GM19240 (cell line): ENCODE data around the gene MORN1.

Source experiments
- DNase-seq: peaks from one replicate; pipeline ENCODE4 v3.0.0; 2011; ENCODE audit warnings: low spot score; ENCODE audit not compliant: insufficient read length

The MORN1 gene

DNA sequence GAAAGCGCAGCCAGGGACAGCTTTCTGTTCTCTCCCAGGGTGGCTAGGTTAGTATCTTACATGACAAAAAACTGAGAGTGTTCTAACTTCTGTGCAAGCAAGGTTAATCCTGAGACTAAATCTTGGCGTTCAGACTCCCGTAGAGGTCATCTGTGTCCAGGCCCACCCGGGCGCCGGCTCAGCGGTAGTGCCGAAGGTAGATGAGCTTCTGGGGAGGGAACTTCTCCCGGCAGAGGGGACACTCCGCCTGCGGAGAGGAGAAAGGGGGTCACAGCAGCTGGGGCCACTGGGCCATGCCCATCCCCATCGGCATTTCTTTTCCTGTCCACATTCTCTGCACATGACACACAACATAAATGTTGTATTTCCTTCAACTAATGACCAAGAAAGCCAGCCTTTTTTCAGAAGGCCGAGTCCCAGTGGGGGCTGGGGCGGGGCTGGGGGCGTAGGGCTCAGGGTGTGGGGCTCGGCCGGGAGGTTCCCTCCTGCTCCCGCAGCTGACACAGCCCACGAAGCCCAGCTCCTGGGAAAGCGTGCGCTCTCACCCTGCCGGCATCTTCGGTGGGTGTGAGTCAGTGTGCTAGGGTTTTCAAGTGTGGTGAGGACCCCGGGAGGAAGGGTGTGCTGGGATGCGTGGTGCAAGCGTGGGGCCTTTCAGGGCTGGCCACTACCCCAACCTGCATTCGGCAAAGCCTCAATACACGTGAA is 14.4 kb upstream of the MORN1 start:
- no peak for DNase-seq

DNA sequence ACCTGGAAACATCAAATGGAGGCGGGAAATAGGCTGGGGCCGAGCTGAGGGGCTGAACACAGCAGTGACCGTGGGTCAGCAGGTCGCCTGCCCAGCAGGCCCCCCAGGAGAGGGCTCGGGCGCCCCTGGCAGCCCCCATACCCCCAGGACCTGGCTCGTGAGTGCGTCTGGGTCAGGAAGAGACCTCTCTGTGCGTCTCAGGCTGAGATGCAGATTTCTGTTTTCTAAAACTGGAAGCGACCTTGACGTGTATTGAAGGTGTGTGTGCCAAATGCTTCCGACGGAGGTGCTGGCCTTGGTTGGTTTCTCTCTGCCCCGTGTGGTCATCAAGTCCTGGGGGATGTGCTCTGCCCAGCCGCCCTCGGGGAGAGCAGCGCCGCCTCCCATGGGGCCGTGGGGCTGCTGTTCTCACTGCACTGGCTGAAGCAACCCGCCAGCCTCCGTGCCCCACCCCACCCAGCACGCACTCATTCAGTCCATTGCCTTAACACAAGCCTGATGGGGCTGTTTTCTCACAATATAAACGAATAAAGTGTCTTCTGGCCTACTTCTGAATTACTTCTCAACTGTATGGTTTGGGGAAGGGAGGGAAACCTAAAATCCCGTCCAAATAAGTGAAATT is 13.6 kb upstream of the MORN1 start:
- DNase-seq: no peak

DNA sequence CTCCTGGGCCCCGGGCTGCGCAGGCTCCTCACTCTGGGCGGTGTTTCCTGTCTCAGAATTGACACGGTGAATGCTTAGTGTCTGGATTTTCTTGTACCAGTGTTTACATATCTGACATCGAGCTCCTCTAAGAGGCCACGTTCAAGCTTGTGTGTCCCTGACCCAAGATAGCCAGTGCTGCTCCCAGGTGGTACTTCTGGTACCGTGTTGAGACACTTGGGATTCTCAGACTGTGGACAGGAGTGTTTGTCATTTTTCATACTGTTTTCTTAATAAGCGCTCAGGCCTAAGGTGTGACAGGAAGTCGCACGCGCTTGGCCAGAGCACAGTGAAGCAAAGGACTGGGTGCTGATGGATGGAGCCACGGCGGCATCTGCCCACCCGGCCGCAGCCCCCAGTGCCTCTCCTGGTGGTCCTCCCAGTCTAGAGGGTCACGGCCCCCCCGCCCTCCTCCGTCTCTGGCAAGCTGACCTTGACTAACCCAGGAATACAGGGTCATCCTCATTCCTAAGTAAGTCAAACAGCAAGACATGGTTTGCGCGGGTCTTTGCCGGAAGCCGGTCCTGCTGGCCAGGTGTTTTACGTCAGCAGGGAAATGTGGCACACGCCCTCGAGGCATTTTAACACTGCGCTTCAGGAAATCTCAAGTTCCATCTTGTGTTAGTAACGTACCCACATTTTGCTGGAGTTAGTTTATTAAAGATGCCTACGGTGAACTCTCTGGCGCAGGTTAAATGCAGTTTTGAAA is 13.0 kb upstream of the MORN1 start:
- no peak for DNase-seq

DNA sequence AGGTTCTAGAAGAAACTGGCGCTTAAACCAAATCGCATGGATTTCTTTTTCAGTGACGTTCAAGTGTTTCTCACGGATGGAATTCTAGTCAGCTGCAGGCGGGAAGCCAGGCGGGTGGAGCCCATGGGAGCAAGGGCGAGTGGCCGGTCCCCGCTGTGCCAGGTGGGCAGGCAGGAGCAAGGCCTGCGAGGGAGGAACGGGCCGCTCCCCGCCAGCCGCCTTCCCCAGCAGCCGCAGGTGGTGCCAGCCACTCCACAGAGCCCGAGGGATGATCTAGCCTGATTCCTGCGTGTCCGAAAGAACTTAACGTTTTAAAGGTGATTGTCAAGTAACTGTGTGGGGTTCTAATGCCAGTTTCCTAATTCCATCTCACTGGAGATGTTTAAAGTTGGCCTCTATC is 11.9 kb upstream of the MORN1 start:
- DNase-seq: no peak

DNA sequence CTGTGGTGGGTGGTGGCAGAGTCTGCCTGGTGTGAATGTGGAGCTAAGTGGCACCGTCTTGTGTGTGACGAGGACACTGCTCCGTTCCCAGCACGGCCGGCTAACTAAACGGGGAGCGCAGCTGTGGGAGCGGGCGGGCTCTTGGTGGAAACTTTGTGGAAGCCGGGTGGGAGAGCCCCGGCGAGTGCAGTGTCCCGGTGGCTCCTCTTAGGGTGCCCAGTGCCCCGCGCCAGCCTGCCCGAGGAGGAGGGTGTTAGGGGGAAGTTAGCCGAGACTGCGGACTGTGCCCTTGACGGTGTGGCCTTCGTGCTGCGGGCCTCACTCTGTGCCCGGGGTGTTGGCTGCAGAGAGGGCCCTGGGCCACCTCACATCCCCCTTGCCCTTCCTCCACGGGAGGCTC is 11.1 kb upstream of the MORN1 start:
- no peak for DNase-seq

DNA sequence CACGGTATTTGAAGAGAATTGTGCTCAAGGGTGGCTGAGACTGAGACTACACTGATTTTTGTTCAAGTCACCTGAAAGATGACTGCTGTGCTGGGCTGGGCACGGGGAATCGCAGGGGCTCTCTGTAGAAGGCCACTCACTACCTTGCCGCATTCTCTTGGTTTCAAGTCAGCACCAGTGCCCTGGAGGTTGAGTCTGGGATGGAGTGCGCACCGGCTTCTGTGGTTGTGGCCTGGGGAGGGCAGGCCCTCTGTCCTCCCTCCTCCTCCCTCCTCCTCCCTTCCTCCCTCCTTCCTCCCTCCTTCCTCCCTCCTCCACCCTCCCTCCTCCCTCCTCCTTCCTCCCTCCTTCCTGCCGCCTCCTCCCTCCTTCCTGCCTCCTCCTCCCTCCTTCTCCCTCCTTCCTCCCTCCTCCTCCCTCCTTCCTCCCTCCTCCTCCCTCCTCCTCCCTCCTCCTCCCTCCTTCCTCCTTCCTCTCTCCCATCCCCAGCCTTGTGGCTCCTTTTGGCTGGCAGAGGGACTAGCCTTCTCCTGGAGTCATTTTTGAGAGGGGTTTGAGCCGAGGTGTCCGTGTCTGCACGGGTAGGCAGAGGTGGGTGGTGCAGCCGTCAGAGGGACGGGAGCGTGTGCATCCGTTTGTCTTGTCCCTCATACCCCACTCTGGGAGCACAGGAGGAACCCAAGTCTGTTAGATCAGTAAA is 9.7 kb upstream of the MORN1 start:
- DNase-seq: no peak

DNA sequence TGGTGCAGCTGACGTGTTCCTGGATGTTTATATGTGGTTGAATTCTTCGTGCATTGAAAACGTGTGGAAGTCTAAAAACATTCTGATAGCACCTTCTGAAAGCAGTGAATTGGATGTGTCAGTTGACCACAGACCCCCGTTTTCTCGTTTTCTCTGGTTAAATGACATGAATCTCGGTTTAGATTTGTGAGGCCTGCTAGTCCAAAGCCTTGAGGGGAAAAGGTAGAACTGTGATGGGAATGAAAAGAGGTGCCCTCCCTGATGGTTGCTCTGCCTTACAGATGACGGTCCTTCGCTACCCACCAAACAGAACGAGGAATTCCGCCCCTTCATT is 9.2 kb upstream of the MORN1 start:
- no peak for DNase-seq

DNA sequence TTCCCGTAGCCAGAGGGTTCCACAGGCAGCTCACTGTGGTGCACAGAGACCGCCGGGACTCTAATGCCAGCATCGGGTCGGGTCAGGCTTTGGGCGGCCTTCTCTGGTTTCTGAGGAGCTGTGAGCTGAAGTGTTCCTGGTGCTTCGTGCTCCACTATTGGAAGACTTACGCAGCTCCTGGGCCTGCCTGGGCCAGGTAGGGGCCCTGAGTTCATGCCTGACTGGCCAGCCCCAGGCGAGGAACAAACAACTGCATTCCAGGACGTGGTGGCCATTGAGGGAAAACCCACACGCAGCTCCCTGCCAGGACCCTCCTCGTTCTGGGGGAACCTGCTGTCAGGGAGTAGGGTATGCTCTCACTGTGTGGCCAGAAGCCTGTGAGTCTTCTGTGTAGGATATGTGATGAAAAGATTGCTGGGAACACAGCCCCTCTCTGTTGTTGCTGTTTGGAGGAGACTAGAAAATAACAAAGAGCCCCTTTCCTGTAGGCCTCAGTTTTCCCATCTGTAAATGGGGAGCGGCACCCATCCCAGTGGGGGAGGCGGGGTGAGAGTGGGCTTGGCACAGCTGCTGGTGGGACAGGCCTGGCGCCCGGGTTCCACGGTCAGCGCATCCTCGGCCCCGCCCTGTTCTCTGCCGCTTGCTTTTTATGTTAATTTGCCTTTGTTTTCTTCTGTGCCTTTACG is 8.7 kb upstream of the MORN1 start:
- no peak for DNase-seq

DNA sequence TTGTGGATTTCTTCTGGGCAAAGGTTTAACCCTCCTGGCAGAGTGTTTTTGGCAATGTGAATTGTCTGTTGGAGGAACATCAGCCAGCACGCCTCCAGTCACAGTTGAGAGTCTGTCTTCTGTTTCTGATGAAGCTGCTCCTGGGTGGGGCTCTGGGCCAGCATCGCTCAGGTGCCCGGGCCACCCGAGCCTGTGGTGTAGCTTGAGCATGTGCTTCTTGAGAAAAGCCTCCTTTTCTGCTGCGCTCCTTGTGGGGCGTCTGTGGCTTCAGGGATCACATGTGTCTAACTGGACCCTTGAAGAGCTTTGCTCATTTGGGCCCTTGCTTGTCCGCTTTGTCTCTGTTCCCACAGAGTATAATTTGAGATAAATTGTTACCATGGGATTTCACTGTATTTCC is 7.5 kb upstream of the MORN1 start:
- DNase-seq: no peak

DNA sequence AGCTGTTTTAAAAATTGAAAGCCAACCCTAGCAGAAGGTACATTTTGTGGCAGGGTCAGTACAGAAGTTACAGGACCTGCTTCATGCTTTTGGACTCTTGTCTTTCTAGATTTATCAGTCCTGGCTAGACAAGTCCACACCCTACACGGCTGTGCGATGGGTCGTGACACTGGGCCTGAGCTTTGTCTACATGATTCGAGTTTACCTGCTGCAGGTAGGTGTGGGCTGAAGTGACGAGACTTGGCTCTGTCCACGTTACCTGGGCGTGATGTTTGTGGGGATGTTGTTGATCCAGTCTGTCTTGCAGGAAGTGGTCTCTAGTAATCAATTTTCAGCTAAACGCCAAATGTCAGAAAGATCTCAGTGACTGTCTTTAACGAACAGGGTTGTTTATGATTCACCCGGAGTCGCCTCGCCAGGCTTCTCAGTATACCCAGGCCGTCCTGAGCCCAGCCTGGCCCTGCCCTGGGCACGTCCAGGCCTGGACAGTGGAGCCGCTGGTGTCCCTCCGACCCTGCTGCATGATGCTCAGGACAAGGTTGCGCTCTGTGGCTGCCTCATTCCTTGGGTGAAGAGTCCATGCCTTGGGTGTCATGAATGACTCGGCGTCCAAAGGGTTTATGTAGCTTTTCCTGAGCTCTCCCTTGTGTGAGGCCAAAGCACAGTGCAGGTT is 5.8 kb upstream of the MORN1 start:
- no peak for DNase-seq

DNA sequence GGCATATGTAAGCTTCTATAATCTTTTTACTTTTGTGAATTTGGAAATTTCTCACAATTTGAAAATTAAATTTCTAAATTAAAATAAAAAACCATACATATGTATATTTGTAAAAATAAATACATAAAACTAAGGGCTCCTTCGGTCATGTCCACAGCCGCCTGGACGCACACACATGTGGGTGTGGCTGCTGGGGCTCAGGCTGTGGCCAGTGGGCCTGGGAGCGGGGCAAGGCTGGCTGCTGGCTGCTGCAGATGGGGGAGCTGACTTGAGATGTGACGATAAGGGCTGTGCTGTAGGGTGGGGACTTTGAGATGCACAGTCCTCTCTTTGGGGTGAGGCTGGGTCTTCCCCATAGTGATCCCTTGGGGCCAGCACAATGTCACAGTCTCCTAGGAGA is 5.1 kb upstream of the MORN1 start:
- no peak for DNase-seq

DNA sequence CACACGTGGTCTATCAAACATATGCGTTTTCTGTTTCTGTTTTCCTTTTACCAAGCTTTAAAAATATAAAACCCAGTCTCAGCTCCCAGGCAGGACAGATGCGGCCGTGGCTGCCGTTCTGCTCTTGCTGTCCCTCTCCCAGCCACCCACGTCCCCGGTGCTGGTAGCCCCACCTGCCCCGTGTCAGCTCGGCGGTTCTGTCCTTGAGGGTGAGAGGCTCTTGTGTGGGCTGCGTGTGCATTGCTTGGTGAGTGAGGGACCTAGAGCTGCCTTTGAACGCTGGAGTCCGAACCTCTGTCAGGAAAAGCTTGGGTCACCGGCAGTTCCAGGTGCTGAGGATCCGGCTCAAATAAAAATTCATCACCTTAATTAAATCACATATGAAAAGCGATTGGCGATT is 4.7 kb upstream of the MORN1 start:
- DNase-seq: no peak

DNA sequence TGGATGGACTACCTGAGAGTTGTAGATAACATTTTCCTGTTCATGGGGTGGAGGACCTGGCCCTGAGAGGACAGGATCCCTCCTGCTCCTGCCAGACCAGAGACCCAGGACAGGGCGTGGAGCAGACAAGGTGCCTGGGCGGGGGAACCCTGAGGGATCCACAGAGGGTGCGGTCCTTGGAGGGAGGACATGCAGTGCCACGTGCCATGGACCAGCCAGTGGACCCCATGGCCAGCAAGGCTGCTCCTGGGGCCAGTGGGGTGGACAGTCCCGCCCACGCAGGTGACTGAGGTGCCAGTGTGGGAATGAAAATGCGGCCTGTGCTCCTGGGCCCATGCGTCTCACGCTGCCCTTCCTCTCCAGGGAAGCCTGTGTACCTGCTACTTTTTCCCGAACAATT is 3.9 kb upstream of the MORN1 start:
- no peak for DNase-seq

DNA sequence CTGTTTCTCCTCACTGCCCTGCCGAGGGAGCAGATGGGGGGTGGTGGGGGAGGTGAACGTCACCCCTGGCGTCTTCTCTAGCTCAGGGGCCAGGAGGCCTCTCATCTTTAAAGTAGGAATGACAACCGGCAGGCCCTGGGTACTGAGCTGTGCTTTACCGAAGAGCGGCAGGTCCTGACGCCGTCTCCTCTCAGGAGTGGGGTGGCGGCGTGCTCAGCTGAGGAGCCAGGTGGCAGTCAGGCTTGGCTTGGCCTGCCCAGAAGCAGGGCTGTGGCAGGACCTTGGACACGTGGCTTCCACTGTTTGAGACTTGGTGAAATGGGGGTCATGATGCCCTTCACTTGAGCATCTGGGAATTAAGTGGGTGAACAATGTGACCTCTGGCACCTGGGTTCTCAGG is 3.4 kb upstream of the MORN1 start:
- no peak for DNase-seq

DNA sequence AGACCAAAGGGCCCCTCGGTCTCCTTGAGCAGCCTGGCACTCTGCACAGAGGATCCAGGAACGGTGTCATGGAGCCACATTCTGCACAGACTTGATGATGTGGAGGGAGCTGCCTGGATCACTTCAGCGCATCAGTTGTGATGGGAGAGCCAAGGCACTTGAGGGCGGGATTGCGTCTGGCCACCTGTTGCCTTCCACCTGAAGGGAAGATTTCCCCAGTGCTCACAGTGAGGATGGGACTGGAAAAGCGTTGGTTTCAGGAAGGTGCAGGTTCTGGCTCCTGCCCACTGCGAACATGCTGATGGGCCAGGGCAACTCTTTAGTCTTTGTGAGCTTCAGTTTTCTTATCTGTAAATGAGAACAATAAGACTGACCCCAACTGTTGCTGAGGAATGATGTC is 2.9 kb upstream of the MORN1 start:
- no peak for DNase-seq

DNA sequence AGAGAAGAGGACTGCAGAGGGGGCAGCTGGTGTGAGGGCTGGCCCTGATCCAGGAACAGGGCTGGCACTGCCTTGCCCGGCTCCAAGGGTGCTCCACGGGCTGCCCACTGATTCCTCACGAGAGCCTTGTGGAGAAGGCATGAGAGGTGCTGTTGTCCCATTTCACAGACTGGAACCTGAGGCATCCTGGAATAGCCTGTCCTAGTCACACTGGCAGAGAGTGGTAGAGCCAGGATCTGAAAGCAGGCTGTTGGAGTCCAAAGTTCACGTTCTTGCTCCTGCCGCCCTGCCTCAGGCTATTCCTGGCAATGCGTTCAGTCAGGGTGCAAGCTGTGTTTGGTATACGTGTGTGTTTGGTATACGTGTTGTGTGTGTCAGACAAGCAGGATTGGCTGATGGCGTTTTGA is 2.1 kb upstream of the MORN1 start:
- no peak for DNase-seq

DNA sequence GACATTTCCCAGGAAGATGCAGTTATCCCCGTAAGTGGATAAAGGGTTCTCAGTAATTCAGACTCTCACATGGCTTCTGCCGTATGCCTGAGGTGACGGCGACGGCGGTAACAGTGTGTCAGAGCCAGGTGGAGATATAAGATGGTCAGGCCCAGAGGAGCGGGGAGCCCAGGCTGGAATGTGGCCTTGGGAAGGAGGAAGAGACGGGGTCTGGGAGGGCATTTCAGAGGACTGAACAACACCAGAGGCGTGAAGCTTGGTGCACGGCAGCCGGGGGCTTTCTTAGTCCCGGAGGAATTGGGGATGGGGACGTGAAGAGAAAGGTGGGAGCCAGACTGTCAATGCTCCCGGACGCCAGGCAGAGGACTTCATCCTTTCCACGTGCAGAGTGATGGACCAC is 1.3 kb upstream of the MORN1 start:
- DNase-seq: no peak

DNA sequence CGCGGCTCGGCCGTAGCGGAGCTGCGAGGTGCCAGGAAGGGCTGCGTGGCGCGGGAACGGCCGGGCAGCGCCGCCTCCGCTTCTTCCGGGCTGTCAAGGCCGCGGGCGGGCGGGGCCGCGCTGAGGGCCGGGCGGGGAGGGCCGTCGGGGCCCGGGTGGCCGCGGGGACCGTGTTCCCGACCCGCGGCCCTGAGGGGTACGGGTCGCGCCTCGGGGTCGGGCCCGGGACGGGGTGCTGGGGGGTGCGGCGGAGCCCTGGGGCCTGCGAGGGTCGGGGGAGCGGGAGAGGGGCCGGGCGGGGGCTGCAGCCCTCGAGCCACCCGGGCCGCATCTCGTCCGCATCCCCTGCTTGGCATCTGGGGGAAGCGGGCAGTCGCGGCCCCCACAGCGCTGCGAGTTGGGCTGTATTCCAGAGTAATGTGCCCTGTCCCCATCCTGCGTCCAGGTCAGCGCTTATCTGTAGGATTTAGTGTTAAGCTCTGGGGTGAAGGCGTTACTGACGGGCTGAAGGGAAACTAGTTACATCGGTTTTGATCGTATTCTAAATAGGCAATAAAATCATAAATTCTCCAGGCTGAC is 666 bp upstream of the MORN1 start:
- peak; percentile 13 for DNase-seq

DNA sequence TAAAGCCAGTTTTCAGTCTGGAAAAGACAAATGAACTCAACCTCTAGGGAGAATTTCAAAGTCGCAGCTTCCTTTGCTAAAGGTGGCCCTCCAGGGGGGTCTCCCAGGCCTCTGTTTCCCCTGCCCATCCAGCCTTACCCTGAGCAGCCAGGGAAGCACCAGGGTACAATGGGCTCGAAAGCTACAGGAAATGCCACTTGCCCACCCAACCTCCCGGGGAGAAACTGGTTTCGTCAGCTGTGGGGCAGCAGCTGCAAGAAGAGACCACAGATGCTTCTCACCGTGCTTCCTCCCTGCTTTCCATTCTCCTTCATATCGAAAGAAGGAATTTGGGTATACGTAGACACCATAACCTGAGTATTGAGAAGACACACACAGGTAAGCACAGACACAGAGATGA is 1.7 kb downstream of the MORN1 start:
- DNase-seq: no peak

DNA sequence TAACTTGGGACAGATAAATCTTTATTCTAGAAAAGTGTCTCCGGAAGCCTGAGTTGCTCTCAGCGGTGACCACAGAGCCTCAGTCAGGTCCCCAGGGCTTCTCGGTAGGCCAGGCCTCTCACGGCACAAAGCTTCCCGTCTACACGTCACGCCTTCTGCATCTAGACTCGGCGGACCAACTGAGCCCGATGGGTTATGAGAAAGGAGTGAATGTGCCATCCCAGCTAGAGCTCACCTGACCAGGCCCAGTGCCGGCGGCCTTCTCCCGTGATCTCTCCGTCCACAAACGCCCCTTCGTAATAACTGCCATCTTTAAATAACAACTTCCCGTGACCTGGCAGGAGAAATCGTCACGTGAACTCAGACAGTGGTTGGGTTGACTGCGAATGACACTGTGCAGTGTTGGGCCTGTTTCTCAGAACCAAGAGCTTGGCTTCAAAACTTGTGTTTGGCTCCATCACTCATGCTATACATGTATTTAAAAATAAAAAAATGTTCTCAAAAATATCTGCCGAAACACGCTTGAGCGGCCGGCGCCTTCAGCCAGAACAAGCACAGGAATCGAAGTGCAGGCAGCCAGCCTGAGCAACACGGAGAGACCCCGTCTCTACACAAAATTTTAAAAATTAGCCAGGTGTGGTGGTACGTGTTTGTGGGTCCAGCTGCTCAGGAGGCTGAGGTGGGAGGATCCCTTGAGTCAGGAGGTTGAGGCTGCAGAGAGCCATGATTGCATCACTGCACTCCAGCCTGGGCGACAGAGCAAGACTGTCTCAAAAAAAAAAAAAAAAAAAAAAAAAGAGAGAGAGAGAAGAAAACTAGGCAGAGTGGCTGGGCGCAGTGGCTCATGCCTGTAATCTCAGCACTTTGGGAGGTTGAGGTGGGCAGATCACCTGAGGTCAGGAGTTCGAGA is 3.1 kb downstream of the MORN1 start:
- DNase-seq: no peak
